ENCODE data around the gene SCN8A. TPM values are rescaled to one million over a fixed set of nuclear protein-coding genes. Genes with fewer than 3 reads are reported as not detected.

Gene SCN8A
- total and polyA plus RNA-seq, 2 donors (not counting 3 experiments of a cell fraction or from before 2014, with no cell fraction given), result 9.4 to 20.4 TPM

GRCh38 chr12:51687177-51687576 lies 96.1 kb downstream of the SCN8A start:
- H3K4me2 ChIP-seq (ENCODE audit: insufficient read depth, low read length), result peak overlapping the region; percentile 100
- TSS peak; percentile 65 for BruUV-seq (replicated peaks)

More at GRCh38 chr12:51687177-51687576, 96.1 kb downstream of the SCN8A start:
- FAIRE-seq (no peak), DNase-seq (ENCODE audit: low read depth, low spot score) (peak; percentile 74)
- peaks cover 33% of the 10 kb centered on the region for H3K79me2 ChIP-seq (ENCODE audit: control insufficient read depth, insufficient read depth, low read length)
- peak overlapping the region; percentile 74 for H2AFZ ChIP-seq (ENCODE audit: low read depth, low read length)
- H3K4me3 ChIP-seq (replicated peaks in 1 of 3; ENCODE audit: insufficient read depth in 1 of 3, low read depth in 1 of 3, low read length in 3 of 3), result peak overlapping the region; percentile 34 to 85 (median 61)
- TF ChIP-seq EZH2 (IDR thresholded peaks at IDR 0.05; ENCODE audit: borderline replicate concordance, low read depth, low read length, severe bottlenecking), result no peak
- TF ChIP-seq FOS (IDR thresholded peaks at IDR 0.05; ENCODE audit: borderline replicate concordance, insufficient read depth, low read length), result no peak
- TF ChIP-seq POLR2A (IDR thresholded peaks at IDR 0.05; ENCODE audit: low read depth, low read length), result no peak
- no peak for TF ChIP-seq GATA2 (IDR thresholded peaks at IDR 0.05; ENCODE audit: insufficient read depth, insufficient read length, low read depth, low read length)
- TF ChIP-seq MAX (IDR thresholded peaks at IDR 0.05; ENCODE audit: insufficient read depth, insufficient read length), result no peak
- TF ChIP-seq JUN (IDR thresholded peaks at IDR 0.05; ENCODE audit: borderline replicate concordance, insufficient read depth, insufficient read length, low read depth), result no peak
- no peak for TF ChIP-seq POLR2AphosphoS5 (IDR thresholded peaks at IDR 0.05; ENCODE audit: insufficient read depth, low read depth, low read length)
- TF ChIP-seq, protein P1, sequence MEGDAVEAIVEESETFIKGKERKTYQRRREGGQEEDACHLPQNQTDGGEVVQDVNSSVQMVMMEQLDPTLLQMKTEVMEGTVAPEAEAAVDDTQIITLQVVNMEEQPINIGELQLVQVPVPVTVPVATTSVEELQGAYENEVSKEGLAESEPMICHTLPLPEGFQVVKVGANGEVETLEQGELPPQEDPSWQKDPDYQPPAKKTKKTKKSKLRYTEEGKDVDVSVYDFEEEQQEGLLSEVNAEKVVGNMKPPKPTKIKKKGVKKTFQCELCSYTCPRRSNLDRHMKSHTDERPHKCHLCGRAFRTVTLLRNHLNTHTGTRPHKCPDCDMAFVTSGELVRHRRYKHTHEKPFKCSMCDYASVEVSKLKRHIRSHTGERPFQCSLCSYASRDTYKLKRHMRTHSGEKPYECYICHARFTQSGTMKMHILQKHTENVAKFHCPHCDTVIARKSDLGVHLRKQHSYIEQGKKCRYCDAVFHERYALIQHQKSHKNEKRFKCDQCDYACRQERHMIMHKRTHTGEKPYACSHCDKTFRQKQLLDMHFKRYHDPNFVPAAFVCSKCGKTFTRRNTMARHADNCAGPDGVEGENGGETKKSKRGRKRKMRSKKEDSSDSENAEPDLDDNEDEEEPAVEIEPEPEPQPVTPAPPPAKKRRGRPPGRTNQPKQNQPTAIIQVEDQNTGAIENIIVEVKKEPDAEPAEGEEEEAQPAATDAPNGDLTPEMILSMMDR (IDR thresholded peaks at IDR 0.05; ENCODE audit: extremely low read depth in 1 of 2, insufficient read depth in 1 of 2, low read depth in 1 of 2, low read length in 2 of 2), result no peak
- no peak for TF ChIP-seq MYC (IDR thresholded peaks at IDR 0.05; ENCODE audit: low read depth, low read length)
- CTCF ChIA-PET, result interaction anchor here (0.6 to 1.6 kb wide), 4 partner anchors 9 to 127 kb away, joined by 3 to 6 read pairs (median 4); no protein-coding TSS in a partner anchor
- intact Hi-C loops (cut with micrococcal nuclease), result loop anchor here (2.0 to 10.0 kb wide), 2 partner anchors 68 to 188 kb away; no protein-coding TSS in a partner anchor
- H3K9me3 ChIP-seq (replicated peaks; ENCODE audit: control insufficient read depth, insufficient read depth, low read length), result no peaks in the 10 kb centered on the region
- no peaks in the 10 kb centered on the region for H3K27me3 ChIP-seq (ENCODE audit: control insufficient read depth in 2 of 2, insufficient read depth in 2 of 2, low read length in 2 of 2)
- H3K9me1 ChIP-seq (replicated peaks; ENCODE audit: control insufficient read depth, extremely low read depth, insufficient read depth, low read length), result no peaks in the 10 kb centered on the region
- H3K36me3 ChIP-seq (ENCODE audit: control insufficient read depth in 2 of 2, extremely low read depth in 1 of 2, insufficient read depth in 2 of 2, low read length in 2 of 2), result peaks cover 0 to 2% of the 10 kb centered on the region in 2 experiments
- dilution Hi-C loops (cut with MboI; ENCODE audit: extremely low pct_ligation_motif_present, low sequenced_read_pairs), result no loop called here
- peak overlapping the region; percentile 29 for H3K9ac ChIP-seq (replicated peaks; ENCODE audit: extremely low read depth, insufficient read depth, low read length)
- no peaks in the 10 kb centered on the region for H4K20me1 ChIP-seq (replicated peaks; ENCODE audit: control insufficient read depth, extremely low read depth, insufficient read depth, low read length)
- H3K27ac ChIP-seq (ENCODE audit: insufficient read depth, low read depth, low read length), result peak overlapping the region; percentile 77
- POLR2A ChIA-PET, result no interaction called here
- peaks cover 55% of the 10 kb centered on the region for H3K4me1 ChIP-seq (ENCODE audit: control insufficient read depth, extremely low read depth, insufficient read depth, low read length)

Measured in endothelial cell of umbilical vein (primary cell).